ES-I3 (cell line): Measurements from ENCODE around the gene PSENEN.
"Not testable (repeated sequence)": the region's sequence is repeated elsewhere in the genome, so short reads cannot be mapped to it uniquely, and the experiment has no call there.

Source experiments
- H3K36me3 ChIP-seq: 2 replicates; pipeline ENCODE4 v1.6.1; 2013; ENCODE audit warnings: mild to moderate bottlenecking, low read length, control low read depth, moderate library complexity; ENCODE audit not compliant: insufficient read depth
- H3K4me1 ChIP-seq: 2 replicates; pipeline ENCODE4 v1.6.1; 2013; ENCODE audit warnings: mild to moderate bottlenecking, control low read depth, low read length; ENCODE audit not compliant: insufficient read depth
- H3K9ac ChIP-seq: 2 replicates; pipeline ENCODE4 v1.6.1; 2013; ENCODE audit warnings: low read depth, mild to moderate bottlenecking, low read length, moderate library complexity
- H3K9me3 ChIP-seq: 2 replicates; pipeline ENCODE4 v1.6.1; 2013; ENCODE audit warnings: mild to moderate bottlenecking, low read length, moderate library complexity; ENCODE audit not compliant: control insufficient read depth, insufficient read depth

The PSENEN gene

DNA sequence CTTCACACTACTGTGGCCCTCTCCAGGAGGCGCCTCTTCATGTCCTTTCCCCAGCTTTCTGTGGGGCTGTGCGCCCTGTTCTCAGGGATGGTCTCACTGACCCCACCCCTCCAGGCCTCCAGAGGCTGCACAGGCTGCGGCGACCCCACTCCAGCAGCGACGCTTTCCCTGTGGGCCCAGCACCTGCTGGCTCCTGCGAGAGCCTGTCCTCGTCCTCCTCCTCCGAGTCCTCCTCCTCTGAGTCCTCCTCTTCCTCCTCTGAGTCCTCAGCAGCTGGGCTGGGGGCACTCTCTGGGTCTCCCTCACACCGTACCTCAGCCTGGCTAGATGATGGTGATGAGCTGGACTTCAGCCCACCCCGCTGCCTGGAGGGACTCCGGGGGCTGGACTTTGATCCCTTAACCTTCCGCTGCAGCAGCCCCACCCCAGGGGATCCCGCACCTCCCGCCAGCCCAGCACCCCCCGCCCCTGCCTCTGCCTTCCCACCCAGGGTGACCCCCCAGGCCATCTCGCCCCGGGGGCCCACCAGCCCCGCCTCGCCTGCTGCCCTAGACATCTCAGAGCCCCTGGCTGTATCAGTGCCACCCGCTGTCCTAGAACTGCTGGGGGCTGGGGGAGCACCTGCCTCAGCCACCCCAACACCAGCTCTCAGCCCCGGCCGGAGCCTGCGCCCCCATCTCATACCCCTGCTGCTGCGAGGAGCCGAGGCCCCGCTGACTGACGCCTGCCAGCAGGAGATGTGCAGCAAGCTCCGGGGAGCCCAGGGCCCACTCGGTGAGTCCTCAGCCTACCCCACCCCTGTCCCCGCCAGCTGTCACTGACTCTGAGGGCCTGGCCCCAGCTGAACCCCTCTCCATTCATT is 41.1 kb downstream of the PSENEN start:
- Histone ChIP-seq H3K9me3 (no peaks in the 10 kb centered on the region), H3K9ac (no peak overlapping the region), H3K36me3 (no peaks in the 10 kb centered on the region), H3K4me1 (0 out of 2 replicates have a peak, but pooled peaks cover 9% of the 10 kb centered on the region)

- H3K9ac ChIP-seq = no peak overlapping the region
- H3K36me3 ChIP-seq = no peaks in the 10 kb centered on the region
- no peaks in the 10 kb centered on the region for H3K9me3 ChIP-seq
- H3K4me1 ChIP-seq = 0 out of 2 replicates have a peak, but pooled peaks cover 5% of the 10 kb centered on the region
Measured at GRCh38 chr19:35787227-35787799, 41.9 kb downstream of the PSENEN start.

GRCh38 chr19:35788205-35788960 is 42.9 kb downstream of the PSENEN start:
- no peaks in the 10 kb centered on the region for H3K36me3 ChIP-seq
- no peak overlapping the region for H3K9ac ChIP-seq
- 0 out of 2 replicates have a peak, but pooled peaks cover under 1% of the 10 kb centered on the region for H3K4me1 ChIP-seq
- no peaks in the 10 kb centered on the region for H3K9me3 ChIP-seq

- Histone ChIP-seq H3K9ac (no peak overlapping the region), H3K4me1 (no peaks in the 10 kb centered on the region), H3K9me3 (no peaks in the 10 kb centered on the region), H3K36me3 (no peaks in the 10 kb centered on the region)
Measured at GRCh38 chr19:35789195-35789977, 43.9 kb downstream of the PSENEN start.

DNA sequence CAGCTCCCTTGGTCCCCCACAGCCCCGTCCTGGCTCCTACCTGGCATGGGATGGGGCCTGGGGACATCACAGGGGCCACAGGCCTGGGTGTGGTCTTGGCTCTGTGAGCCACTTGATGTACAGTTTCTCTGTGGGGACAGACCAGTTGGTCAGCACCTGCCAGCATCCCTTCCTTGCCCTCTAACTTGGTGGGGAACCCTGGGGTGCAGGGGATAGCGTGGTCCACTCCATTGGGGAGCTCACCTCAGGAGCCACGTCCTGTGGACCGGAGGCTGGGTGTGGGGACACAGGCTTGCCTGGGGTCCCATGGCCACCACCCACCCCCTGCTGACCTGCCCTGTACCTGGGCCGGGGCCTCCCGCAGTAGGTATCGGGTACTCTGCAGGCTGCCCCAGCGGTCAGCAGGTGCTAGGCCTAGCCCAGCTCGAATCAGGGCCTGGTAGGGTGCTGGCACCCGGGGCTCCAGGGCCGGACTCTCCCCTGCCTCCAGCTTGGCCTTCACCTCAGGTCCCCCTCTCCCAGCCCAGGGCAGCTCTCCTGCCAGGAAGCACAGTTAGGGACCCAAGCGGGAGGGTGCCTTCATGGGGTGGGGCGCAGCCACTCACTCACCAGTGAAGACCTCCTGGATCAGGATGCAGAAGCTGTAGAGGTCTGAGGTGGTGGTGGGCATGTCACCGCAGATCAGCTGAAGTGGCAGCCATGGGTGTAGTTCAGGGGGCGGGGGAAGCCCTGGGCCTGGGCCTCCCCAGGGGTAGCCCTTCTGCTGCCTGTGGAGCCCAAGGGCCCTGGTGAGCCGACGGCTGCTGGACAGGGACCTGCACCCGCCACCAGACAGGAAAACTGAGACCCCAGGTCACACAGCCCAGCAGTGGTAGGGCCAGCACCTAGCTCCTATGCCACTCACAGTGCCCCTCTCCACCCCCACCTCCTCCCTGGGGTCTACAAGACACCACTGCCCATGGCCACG is 44.8 kb downstream of the PSENEN start:
- no peaks in the 10 kb centered on the region for H3K4me1 ChIP-seq
- no peaks in the 10 kb centered on the region for H3K9me3 ChIP-seq
- no peaks in the 10 kb centered on the region for H3K36me3 ChIP-seq
- no peak overlapping the region for H3K9ac ChIP-seq

- Histone ChIP-seq H3K9ac (no peak overlapping the region), H3K36me3 (no peaks in the 10 kb centered on the region), H3K9me3 (no peaks in the 10 kb centered on the region), H3K4me1 (no peaks in the 10 kb centered on the region)
Measured at GRCh38 chr19:35790981-35791813, 45.7 kb downstream of the PSENEN start.

GRCh38 chr19:35791814-35792279 is 46.4 kb downstream of the PSENEN start:
- H3K36me3 ChIP-seq = no peaks in the 10 kb centered on the region

DNA sequence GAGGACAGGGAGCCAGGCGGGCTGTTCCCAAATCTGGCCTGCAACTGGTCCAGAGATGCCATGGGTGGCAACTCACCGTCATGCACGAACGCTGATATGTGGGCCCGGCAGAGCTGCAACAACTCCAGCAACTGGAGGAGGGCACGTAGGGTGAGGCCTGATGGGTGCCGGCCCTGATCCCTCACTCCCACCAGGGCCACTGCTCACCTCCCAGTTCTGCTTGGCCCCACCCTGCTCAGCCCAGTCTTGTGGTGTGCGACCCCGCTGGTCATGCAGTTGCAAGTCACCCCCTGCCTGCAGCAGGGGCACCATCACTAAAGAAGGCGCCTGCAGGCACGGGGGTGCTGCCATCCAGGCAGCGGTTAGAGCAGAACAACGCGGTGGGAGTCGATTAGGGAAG is 46.9 kb downstream of the PSENEN start:
- Histone ChIP-seq H3K9me3 (no peaks in the 10 kb centered on the region), H3K4me1 (no peaks in the 10 kb centered on the region), H3K9ac (no peak overlapping the region), H3K36me3 (no peaks in the 10 kb centered on the region)

More at GRCh38 chr19:35791814-35792279, 46.4 kb downstream of the PSENEN start:
- Histone ChIP-seq H3K4me1 (no peaks in the 10 kb centered on the region), H3K9ac (no peak overlapping the region), H3K9me3 (no peaks in the 10 kb centered on the region)

- Histone ChIP-seq H3K9me3 (no peaks in the 10 kb centered on the region), H3K9ac (no peak overlapping the region), H3K36me3 (no peaks in the 10 kb centered on the region), H3K4me1 (no peaks in the 10 kb centered on the region)
Measured at GRCh38 chr19:35792888-35793287, 47.4 kb downstream of the PSENEN start.

GRCh38 chr19:35793381-35794165 is 48.1 kb downstream of the PSENEN start:
- no peaks in the 10 kb centered on the region for H3K4me1 ChIP-seq
- no peak overlapping the region for H3K9ac ChIP-seq
- no peaks in the 10 kb centered on the region for H3K9me3 ChIP-seq
- no peaks in the 10 kb centered on the region for H3K36me3 ChIP-seq

- H3K4me1 ChIP-seq = not testable (repeated sequence)
Measured at GRCh38 chr19:35795564-35795963, 50.1 kb downstream of the PSENEN start.

More at GRCh38 chr19:35795564-35795963, 50.1 kb downstream of the PSENEN start:
- not testable (repeated sequence) for H3K9me3 ChIP-seq, H3K36me3 ChIP-seq, H3K9ac ChIP-seq
